ENCODE results near the gene MT1M. TPM values are rescaled to one million over a fixed set of nuclear protein-coding genes. Genes with fewer than 3 reads are reported as not detected.
A peak's percentile ranks its signal among the peaks of the same experiment; 100 is the strongest.

MT1M gene
- total RNA-seq, 1 donor from 2014 or later: not detected

GRCh38 chr16:56679818-56680217 lies 47.4 kb downstream of the MT1M start:
- POLR2A ChIA-PET: no interaction called here
- no peak for DNase-seq
- no peak overlapping the region for H3K27ac Mint-ChIP-seq
- no peak for ATAC-seq (ENCODE audit: low read depth)
- no peak overlapping the region for H3K4me3 Mint-ChIP-seq
- peaks cover 20% of the 10 kb centered on the region for H3K4me1 Mint-ChIP-seq
- TF ChIP-seq CTCF (IDR thresholded peaks at IDR 0.05): no peak
- CTCF ChIA-PET: interaction anchor here (0.6 kb wide), 1 partner anchor 596 kb away, joined by 3 read pairs; no protein-coding TSS in a partner anchor
- H3K9me3 Mint-ChIP-seq: no peaks in the 10 kb centered on the region
- peaks cover 11% of the 10 kb centered on the region for H3K27me3 Mint-ChIP-seq
- no peaks in the 10 kb centered on the region for H3K36me3 Mint-ChIP-seq (ENCODE audit: low read depth)
- intact Hi-C loops (cut with micrococcal nuclease): loop anchor here (5.0 kb wide), 3 partner anchors 38 to 163 kb away; no protein-coding TSS in a partner anchor

GRCh38 chr16:56681939-56682702 lies 49.7 kb downstream of the MT1M start, which contains the start of gene MT1X:
MT1X (plus strand) TSS chr16:56682470; CDS start chr16:56682541, 71 bp downstream.
- Mint-ChIP-seq H3K36me3 (ENCODE audit: low read depth) (no peaks in the 10 kb centered on the region), H3K27ac (peak within 1 kb of the TSS; percentile 84)

GRCh38 chr16:56682703-56683397 lies 50.4 kb downstream of the MT1M start:
- intact Hi-C loops (cut with micrococcal nuclease): loop anchor here (1.0 to 5.0 kb wide), 8 partner anchors 20 to 166 kb away; partner anchors contain the start of genes MT1F, MT2A and NUP93
- peak overlapping the region; percentile 93 for H3K4me3 Mint-ChIP-seq
- H3K27me3 Mint-ChIP-seq: peaks cover 6% of the 10 kb centered on the region
- CTCF ChIA-PET: interaction anchor here (1.8 kb wide), 1 partner anchor 19 kb away, joined by 7 read pairs; no protein-coding TSS in a partner anchor
- peak overlapping the region; percentile 84 for H3K27ac Mint-ChIP-seq
- no peak for DNase-seq
- POLR2A ChIA-PET: interaction anchor here (0.6 to 1.8 kb wide), 11 partner anchors 13 to 187 kb away, joined by 3 to 9 read pairs (median 4); partner anchors contain the start of genes MT1F and MT2A
- peaks cover 11% of the 10 kb centered on the region for H3K4me1 Mint-ChIP-seq
- H3K36me3 Mint-ChIP-seq (ENCODE audit: low read depth): no peaks in the 10 kb centered on the region
- no peaks in the 10 kb centered on the region for H3K9me3 Mint-ChIP-seq
- no peak for ATAC-seq (ENCODE audit: low read depth)
- TF ChIP-seq CTCF (IDR thresholded peaks at IDR 0.05): no peak

More at GRCh38 chr16:56681939-56682702, 49.7 kb downstream of the MT1M start, which contains the start of gene MT1X:
- peaks cover 3% of the 10 kb centered on the region for H3K27me3 Mint-ChIP-seq
- DNase-seq: peak; percentile 85
- peaks cover 11% of the 10 kb centered on the region for H3K4me1 Mint-ChIP-seq
- intact Hi-C loops (cut with micrococcal nuclease): loop anchor here (1.0 to 5.0 kb wide), 8 partner anchors 21 to 165 kb away; partner anchors contain the start of genes MT1F, MT2A and NUP93
- peak; percentile 98 for ATAC-seq (ENCODE audit: low read depth)
- ChIA-PET CTCF (interaction anchor here (1.8 kb wide), 1 partner anchor 20 kb away, joined by 7 read pairs; no protein-coding TSS in a partner anchor), POLR2A (interaction anchor here (0.6 to 1.8 kb wide), 9 partner anchors 14 to 188 kb away, joined by 3 to 9 read pairs (median 4); partner anchors contain the start of genes MT1F and MT2A)
- peak within 1 kb of the TSS; percentile 93 for H3K4me3 Mint-ChIP-seq
- no peak for TF ChIP-seq CTCF (IDR thresholded peaks at IDR 0.05)
- no peaks in the 10 kb centered on the region for H3K9me3 Mint-ChIP-seq

Other genes with a start within 250 kb of the MT1M start
- gene AMFR, start 207.1 kb upstream of the MT1M start, total RNA-seq: 118 and 134 TPM in 2 replicates
- gene NUDT21, start 181.3 kb upstream of the MT1M start, total RNA-seq: 108 and 111 TPM in 2 replicates
- gene OGFOD1, start 181.1 kb upstream of the MT1M start, total RNA-seq: 45.6 and 51.8 TPM in 2 replicates
- gene BBS2, start 112.6 kb upstream of the MT1M start, total RNA-seq: 25.5 and 32.3 TPM in 2 replicates
- gene MT4, start 67.6 kb upstream of the MT1M start, total RNA-seq: not detected in 2 replicates
- not detected in 2 replicates for gene MT3, start 43.1 kb upstream of the MT1M start, total RNA-seq
- gene MT2A, start 24.1 kb upstream of the MT1M start, total RNA-seq: 72.7 and 77.4 TPM in 2 replicates
- gene MT1E, start 6.9 kb upstream of the MT1M start, total RNA-seq: 2.8 and 4.2 TPM in 2 replicates
- gene MT1A, start 6.0 kb downstream of the MT1M start, total RNA-seq: not detected in 2 replicates
- gene MT1B, start 19.2 kb downstream of the MT1M start, total RNA-seq: not detected in 2 replicates
- gene MT1F, start 25.3 kb downstream of the MT1M start, total RNA-seq: 21.4 and 22.8 TPM in 2 replicates
- gene MT1G, start 35.4 kb downstream of the MT1M start, total RNA-seq: 0.69 TPM in 1 of 2 replicates, not detected in the other
- gene MT1H, start 37.2 kb downstream of the MT1M start, total RNA-seq: 1.3 TPM in 1 of 2 replicates, not detected in the other
- 36.3 and 48.9 TPM in 2 replicates for gene MT1X, start 49.8 kb downstream of the MT1M start, total RNA-seq
- gene NUP93, start 97.5 kb downstream of the MT1M start, total RNA-seq: 104 and 111 TPM in 2 replicates
- 3.8 and 5.0 TPM in 2 replicates for gene SLC12A3, start 232.5 kb downstream of the MT1M start, total RNA-seq

All from activated B cell treated with CpG ODN at 0.5 μM for 24 hours (primary cell).